Stimulated activated CD8-positive, alpha-beta memory T cell treated with anti-CD3 and anti-CD28 coated beads, Interleukin-7, amount 100 ng/mL, for 4 hours (primary cell): ENCODE data around the gene CYTH1.
"Not testable (repeated sequence)": the region's sequence is repeated elsewhere in the genome, so short reads cannot be mapped to it uniquely, and the experiment has no call there.

Experiments used
- DNase-seq, 2 donors: peaks; one replicate each; pipeline ENCODE4 v3.0.0-alpha.2; 2020; ENCODE audit warnings: low read depth in 2 of 2

The CYTH1 gene

DNA sequence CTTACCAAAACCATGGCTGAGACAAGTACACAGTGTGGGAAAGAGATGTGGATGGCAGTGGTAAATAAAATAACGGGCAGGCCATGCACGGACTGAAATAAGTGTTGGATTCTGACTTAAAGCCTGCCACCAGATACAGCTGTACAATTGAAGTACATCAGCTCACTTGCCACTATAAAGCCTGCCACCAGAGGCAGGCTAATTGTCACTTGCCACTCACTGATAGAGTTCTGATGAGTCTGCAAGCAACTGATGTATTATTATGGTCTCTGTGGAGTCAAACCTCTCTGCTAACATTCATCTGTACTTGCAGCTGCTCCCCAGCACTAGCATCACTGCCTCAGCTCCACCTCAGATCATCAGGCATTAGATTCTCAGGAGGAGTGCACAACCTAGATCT lies 93.0 kb downstream of the CYTH1 start:
- DNase-seq = no peak

GRCh38 chr17:78687944-78688343 lies 94.1 kb downstream of the CYTH1 start:
- DNase-seq = no peak

- DNase-seq = no peak
Measured at GRCh38 chr17:78687125-78687524, 94.9 kb downstream of the CYTH1 start.

- no peak for DNase-seq
Measured at GRCh38 chr17:78684026-78684425, 98.0 kb downstream of the CYTH1 start.

DNA sequence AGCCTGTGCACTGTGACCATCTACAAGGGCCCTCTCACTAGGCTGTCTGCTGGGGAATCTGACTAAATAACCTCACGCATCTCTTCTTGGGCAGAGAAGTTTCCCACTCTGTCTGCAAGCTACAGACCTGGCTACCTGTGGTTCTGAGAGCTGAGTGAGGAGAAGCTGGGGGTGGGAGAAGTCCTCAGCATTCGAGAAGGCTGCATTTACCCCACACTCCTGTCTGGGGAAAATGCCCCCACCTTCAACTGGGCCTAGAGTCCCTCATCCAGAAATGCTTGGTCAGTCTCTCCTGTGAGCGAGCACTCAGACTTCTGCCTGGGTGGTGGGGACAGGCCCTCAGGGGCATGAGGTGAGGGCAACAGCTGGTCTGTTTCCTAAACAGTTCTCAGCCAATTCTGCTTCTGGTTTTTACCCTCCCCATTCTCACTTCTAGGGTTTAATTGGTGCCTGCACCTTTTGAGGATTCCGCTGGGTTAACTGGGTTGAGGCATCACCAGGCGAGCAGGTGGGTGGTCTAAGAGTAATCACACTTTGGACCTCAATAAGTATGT lies 98.6 kb downstream of the CYTH1 start:
- DNase-seq = no peak

GRCh38 chr17:78682363-78682762 lies 99.7 kb downstream of the CYTH1 start:
- no peak for DNase-seq

DNA sequence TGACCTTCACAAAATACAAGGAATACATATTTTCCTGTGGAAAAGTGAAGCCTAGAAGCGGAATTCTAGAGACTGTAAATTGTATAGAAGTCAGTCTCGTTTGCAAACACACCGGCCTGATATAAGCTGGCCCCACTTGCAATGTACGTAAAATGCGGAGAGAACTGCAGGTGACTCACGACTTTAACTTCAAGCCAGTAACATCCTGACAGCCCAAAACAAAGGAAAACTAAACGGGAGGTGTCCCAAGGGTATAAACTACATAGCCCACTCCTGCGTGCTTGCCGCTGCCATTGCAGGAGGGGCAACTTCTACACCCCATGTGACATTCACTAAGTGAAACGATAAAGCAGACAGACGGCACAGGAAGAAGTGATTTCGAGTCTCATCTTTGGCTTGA lies 101.6 kb downstream of the CYTH1 start:
- DNase-seq = no peak

- no peak for DNase-seq
Measured at GRCh38 chr17:78679495-78680395, 102.3 kb downstream of the CYTH1 start.

DNA sequence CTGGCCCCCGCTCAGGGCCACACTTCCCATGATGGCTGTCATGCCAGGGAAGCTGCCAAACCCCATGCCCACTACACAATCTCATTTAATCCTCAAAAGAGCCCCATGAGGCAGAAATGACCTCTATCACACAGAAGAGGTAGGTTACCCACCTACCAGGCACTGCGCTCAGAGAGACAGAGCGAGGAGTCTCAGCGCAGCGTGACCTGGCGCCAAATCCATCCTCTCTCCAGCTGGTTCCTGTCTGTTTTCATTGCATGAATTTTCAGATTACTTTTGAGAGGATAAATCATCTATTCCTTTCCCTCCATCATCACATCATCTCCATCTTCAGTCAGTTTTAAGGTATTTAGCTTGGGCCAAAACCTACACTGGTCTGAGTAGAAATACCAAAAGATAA lies 103.4 kb downstream of the CYTH1 start:
- DNase-seq = no peak

DNA sequence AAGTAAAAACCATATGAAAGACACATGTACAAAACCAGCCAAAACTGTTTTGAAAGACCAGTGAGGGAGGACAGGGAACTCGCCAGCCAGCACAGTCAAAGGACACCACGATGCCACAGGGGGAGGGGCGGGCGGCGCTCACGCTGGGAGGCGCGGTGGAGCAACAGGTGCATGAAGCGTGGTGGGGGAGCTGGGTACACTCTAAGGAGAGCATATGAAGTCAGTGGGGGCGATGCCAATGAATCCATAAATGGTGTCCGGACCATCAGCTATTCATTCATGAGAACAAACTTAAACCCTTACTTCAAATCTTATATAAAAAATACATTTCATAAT lies 103.9 kb downstream of the CYTH1 start:
- no peak for DNase-seq

- DNase-seq = no peak
Measured at GRCh38 chr17:78677303-78678221, 104.5 kb downstream of the CYTH1 start.

DNA sequence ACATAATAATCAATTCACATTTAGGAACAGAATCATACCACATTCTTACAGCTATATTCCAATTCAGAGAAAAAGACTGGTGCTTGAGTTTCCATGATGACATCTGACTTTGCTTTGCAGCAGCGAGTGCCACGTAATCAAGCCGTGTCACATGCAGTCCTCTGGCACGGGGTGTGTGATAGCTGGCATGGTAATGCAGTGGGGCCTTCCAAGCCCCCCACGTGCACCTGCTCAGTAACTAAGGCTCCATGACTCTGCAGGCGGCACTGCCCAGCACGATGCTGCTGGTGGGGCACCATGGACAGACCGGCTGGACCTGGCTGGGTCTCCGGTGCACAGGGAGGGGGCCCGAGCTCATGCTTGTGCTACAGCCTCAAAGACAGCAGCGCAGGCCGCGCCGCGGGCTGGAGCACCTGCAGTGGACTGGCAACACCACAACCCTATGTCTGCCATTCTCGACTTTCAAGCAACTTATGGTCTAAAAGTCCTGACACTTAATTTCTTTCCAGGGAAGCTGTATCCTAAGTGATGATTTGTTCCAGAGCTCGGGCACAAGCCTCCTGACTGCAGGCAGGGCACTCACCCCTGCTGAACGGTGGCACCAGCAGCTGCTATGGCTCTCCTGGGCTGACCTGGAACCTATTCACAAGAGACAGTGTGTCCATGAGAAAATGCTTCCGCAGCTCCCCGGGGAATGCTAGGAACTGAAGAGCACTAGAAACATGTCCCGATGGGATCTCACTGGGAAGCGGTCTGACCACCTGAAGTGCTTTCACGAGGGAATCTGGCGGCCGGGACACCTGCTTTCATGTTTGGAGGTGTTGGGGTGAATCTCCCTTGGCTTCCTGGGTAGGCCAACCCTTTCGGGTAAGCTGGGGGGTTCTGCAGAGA lies 105.4 kb downstream of the CYTH1 start:
- DNase-seq = no peak

- no peak for DNase-seq
Measured at GRCh38 chr17:78675836-78676235, 106.2 kb downstream of the CYTH1 start.

- DNase-seq = no peak
Measured at GRCh38 chr17:78675316-78675616, 106.8 kb downstream of the CYTH1 start.

- DNase-seq = no peak
Measured at GRCh38 chr17:78674595-78675315, 107.3 kb downstream of the CYTH1 start.

DNA sequence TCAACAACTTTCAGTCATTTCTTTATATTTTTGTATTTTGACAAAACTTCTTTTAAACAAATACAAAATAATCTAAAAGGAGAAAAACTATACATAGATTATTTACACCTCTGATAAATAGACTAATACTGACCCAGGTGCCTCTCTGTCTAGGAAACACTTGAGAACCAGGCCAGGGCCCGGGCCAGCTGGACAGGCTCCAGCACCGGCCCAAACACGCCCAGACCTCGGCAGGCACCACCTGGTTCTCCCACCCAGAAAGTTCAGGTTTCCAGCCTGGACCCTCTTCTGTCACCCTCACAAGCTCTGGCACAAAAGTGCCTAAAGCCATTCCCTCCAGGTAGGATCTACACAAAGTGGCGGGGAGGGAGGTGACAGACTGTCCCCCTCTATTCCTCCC lies 107.9 kb downstream of the CYTH1 start:
- DNase-seq = no peak

GRCh38 chr17:78673395-78673794 lies 108.7 kb downstream of the CYTH1 start:
- no peak for DNase-seq

GRCh38 chr17:78672871-78673371 lies 109.2 kb downstream of the CYTH1 start:
- DNase-seq = no peak

GRCh38 chr17:78672005-78672404 lies 110.1 kb downstream of the CYTH1 start:
- no peak for DNase-seq

DNA sequence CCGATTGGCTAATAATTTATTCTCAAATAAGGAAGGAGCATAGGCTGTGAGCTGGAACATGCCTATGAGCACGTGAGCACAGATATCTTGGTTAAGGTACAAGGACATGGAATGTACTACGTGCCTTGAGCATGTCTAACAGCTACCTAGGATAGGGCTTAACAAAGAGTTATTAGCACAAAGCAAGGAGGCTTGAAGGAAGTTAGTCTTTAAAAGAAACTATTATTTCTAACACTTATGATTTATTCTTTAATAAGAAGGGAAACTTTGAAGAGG lies 110.4 kb downstream of the CYTH1 start:
- DNase-seq = not testable (repeated sequence)
